B cell (primary cell): ENCODE measurements around the gene KLHDC8B.

Experiments used
- CTCF ChIP-seq: fragments of 200-600 bp; IDR thresholded peaks from one replicate; pipeline ENCODE4 v1.8.0; 2022; ENCODE audit warnings: antibody characterized with exemption, mild to moderate bottlenecking
- EZH2 ChIP-seq: IDR thresholded peaks from 2 replicates; pipeline ENCODE4 v1.6.1; 2012; ENCODE audit warnings: borderline replicate concordance, low read depth, mild to moderate bottlenecking, moderate library complexity, low read length; ENCODE audit not compliant: insufficient read depth, poor library complexity, severe bottlenecking

GRCh38 chr3:49166752-49167556 is 4.4 kb upstream of the KLHDC8B start:
- TF ChIP-seq CTCF (no peak), EZH2 (no peak)
